Measurements from ENCODE around the gene GPR162. TPM values are rescaled to one million over a fixed set of nuclear protein-coding genes. Genes with fewer than 3 reads are reported as not detected.

The GPR162 gene
- polyA plus RNA-seq, 4 donors = 18.9 to 37.7 (median 35.7) TPM

GRCh38 chr12:6831450-6831995 is 9.9 kb downstream of the GPR162 start:
- no peak for DNase-seq (ENCODE audit: low read depth in 4 of 4, low spot score in 2 of 4)

- no peak for DNase-seq (ENCODE audit: low read depth in 4 of 4, low spot score in 2 of 4)
These were observed 10.5 kb downstream of the GPR162 start for GRCh38 chr12:6832125-6832524.

GRCh38 chr12:6833189-6833890 is 11.7 kb downstream of the GPR162 start:
- no peak for DNase-seq (ENCODE audit: low read depth in 4 of 4, low spot score in 2 of 4)

DNA sequence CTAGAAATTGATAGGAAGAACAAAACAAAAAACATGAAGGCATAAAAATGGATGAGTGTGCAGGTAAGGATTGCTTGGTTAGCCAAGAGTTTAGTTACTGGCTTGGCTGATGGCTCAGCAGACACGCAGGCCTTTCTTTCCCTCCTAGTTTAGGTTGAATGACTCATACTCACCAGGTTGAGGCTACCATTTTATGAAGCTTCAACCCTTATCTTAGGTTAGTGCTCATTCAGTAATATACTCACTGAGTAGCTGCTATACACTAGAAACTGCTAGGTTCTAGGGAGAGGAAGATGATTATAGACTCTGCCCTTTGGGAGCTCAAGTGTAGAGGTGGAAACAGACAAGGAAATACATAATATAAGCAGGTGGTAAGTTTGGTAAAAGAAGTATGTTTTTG is 12.6 kb downstream of the GPR162 start:
- no peak for DNase-seq (ENCODE audit: low read depth in 4 of 4, low spot score in 2 of 4)

GRCh38 chr12:6834873-6835272 is 13.3 kb downstream of the GPR162 start:
- DNase-seq (ENCODE audit: low read depth in 4 of 4, low spot score in 2 of 4) = no peak

DNA sequence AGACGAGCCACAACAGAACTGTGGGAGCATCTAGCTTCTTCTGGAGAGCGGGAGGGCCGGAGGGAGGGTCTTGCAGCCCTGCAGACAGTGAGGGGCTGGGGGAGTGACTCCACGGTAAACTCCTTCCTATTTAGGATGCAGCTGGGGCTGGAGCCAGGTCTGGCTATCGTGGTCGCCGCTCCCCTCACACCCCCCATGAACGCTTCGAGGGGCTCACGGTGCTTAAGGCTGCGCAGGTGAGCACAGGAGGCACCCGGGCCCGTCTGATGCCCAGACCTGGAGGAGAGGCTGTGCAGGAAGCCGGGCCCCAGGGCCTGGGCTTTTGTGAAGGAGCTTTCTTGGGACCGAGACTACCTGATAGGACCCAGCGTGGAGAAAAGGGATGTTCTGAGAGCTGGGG is 15.2 kb downstream of the GPR162 start:
- no peak for DNase-seq (ENCODE audit: low read depth in 4 of 4, low spot score in 2 of 4)

DNA sequence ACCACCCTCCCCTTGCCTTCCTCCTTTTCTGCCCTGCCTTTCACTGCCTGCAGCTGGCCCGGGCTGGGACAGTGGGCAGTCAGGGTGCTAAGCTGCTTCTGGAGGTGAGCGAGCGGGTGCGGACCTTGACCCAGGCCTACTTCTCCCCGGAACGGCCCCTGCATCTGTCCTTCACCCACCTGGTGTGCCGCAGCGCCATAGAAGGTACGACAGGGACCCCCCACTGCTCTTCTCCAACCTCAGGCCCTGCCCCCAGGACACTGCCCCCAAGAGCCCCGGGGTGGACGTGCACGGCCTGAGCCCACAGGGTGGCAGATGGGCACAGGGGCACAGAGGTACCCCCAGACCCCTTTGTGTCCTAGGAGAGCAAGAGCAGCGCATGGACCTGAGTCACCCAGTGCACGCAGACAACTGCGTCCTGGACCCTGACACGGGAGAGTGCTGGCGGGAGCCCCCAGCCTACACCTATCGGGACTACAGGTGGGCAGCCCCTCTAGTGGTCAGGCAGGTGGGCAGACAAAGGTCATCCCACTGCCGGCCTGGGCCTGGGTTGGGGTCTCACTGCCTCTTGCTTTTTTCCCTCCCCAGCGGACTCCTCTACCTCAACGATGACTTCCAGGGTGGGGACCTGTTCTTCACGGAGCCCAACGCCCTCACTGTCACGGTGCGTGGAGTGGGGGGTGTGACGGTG is 15.9 kb downstream of the GPR162 start:
- no peak for DNase-seq (ENCODE audit: low read depth in 4 of 4, low spot score in 2 of 4)

GRCh38 chr12:6838854-6839253 is 17.2 kb downstream of the GPR162 start:
- DNase-seq (ENCODE audit: low read depth in 4 of 4, low spot score in 2 of 4) = no peak

GRCh38 chr12:6839482-6840201 is 18.0 kb downstream of the GPR162 start:
- DNase-seq (ENCODE audit: low read depth in 4 of 4, low spot score in 2 of 4) = no peak

GRCh38 chr12:6840330-6840729 is 18.7 kb downstream of the GPR162 start:
- no peak for DNase-seq (ENCODE audit: low read depth in 4 of 4, low spot score in 2 of 4)

DNA sequence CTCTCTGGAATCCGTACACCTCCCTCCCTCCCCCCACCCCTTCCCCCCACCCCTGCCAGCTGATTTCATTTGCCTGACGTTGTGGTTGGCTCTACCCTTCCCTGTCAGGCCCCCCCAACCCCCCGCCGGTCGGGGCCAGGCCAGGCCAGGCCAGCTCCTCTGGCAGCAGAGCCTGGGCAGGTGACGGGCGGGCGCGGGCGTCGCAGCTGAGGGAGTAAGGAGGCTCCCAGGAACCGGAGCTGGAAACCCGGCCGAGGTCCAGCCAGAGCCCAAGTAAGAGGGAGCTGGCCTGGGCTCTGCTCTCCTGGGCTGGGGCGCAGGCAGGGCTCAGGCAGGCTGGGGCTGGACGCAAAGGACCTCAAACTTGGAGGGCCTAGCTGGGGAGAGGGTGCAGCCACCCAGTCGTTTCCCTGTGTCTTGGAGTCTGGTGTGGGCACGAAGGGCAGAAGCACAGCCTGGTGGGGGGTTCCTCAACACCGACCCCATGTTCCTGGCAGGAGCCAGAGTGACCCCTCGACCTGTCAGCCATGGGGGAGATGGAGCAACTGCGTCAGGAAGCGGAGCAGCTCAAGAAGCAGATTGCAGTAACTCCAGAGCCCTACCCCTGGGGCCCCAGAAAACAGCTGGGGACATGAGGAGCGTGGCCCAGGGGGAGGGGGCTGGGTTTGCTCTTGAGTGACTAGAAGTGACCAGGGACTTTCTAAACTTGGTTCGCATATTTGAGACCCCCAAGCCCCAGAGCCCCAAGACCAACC is 19.3 kb downstream of the GPR162 start, which contains the start of gene GNB3:
Gene GNB3 (plus strand): TSS at position 165 of the 755 bp plus-strand sequence. CDS start 363 bp downstream, at position 528.
- DNase-seq (ENCODE audit: low read depth in 4 of 4, low spot score in 2 of 4) = no peak

- DNase-seq (ENCODE audit: low read depth in 4 of 4, low spot score in 2 of 4) = no peak
These were observed 20.5 kb downstream of the GPR162 start for GRCh38 chr12:6842075-6842474.

DNA sequence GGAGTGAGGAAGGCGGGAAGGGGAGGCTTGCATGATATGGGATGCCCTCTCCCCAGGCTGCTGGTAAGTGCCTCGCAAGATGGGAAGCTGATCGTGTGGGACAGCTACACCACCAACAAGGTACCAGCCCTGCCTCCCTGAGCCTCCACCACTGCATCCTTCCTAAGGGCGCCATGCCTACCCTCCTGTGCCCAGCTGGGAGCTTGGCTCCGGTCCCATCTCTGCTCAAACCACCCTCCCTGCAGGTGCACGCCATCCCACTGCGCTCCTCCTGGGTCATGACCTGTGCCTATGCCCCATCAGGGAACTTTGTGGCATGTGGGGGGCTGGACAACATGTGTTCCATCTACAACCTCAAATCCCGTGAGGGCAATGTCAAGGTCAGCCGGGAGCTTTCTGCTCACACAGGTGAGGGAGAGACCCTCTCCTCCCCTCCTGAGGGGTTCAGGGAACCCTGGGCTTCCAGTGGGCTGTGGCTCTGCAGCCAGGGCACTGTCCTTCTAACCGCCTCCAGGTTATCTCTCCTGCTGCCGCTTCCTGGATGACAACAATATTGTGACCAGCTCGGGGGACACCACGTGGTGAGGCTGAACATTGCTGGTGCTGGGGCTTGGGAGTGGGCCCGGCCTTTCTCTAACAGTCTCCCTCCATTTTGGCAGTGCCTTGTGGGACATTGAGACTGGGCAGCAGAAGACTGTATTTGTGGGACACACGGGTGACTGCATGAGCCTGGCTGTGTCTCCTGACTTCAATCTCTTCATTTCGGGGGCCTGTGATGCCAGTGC is 21.7 kb downstream of the GPR162 start:
- DNase-seq (ENCODE audit: low read depth in 4 of 4, low spot score in 2 of 4) = no peak

DNA sequence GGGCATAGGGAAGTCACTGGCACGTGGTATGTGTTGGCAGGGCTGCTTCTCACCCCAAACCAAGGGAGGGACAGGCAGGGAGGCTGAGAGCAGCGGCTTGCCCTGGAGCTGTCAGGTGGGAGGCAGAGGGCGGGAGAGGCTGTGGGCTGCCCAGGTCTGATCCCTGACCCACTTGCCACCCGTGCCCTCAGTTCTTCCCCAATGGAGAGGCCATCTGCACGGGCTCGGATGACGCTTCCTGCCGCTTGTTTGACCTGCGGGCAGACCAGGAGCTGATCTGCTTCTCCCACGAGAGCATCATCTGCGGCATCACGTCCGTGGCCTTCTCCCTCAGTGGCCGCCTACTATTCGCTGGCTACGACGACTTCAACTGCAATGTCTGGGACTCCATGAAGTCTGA is 23.8 kb downstream of the GPR162 start:
- DNase-seq (ENCODE audit: low read depth in 4 of 4, low spot score in 2 of 4) = no peak

- DNase-seq (ENCODE audit: low read depth in 4 of 4, low spot score in 2 of 4) = no peak
These were observed 24.8 kb downstream of the GPR162 start for GRCh38 chr12:6846316-6846869.

- DNase-seq (ENCODE audit: low read depth in 4 of 4, low spot score in 2 of 4) = no peak
These were observed 26.1 kb downstream of the GPR162 start for GRCh38 chr12:6847676-6848075.

GRCh38 chr12:6849427-6849826 is 27.8 kb downstream of the GPR162 start:
- no peak for DNase-seq (ENCODE audit: low read depth in 4 of 4, low spot score in 2 of 4)

DNA sequence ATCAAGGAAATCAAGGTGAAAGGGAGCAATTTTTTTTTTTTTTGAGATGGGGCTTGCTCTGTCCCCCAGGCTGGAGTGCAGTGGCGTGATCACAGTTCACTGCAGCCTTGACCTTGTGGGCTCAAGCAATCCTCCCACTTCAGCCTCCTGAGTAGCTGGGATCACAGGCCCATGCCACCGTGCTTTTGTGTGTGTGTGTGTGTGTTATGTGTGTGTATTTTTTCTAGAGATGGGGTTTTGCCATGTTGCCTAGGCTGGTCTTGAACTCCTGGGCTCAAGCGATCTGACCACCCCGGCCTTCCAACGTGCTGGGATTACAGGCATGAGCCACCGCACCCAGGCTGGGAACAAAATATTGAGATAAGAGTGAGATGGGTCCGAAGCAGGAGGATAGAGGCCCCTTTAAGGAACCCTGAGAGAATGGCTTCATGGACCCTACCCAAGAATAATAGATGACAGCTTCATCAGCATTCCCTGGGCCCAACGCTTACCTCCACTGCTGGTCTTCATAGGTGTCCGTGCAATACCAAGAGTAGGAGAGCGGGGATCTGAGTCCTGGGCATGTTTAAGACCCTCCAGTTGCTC is 28.4 kb downstream of the GPR162 start:
- no peak for DNase-seq (ENCODE audit: low read depth in 4 of 4, low spot score in 2 of 4)

- DNase-seq (ENCODE audit: low read depth in 4 of 4, low spot score in 2 of 4) = no peak
These were observed 29.2 kb downstream of the GPR162 start for GRCh38 chr12:6850796-6851152.
